GM12878 (cell line): ENCODE measurements around the gene APOA5. TPM values are rescaled to one million over a fixed set of nuclear protein-coding genes. Genes with fewer than 3 reads are reported as not detected.

Experiments used
- ATAC-seq: fragments of 200-7000 bp; cut with Tn5 transposase; 3 replicates; pipeline ENCODE4 v1.9.1; 2020; ENCODE audit warnings: mild to moderate bottlenecking, moderate library complexity
- BruUV-seq: library from RNA; stranded (reverse); fragments of 400-500 nt; replicated peaks from 2 replicates; lab custom pipeline; 2021; lab: Mats Ljungman, UMichigan
- CTCF ChIA-PET: fragments of 300-600 bp; sonication (Branson Sonifier 250); formaldehyde crosslinking; extraction: SDS; loops from one replicate; lab custom pipeline; 2021; ENCODE audit warnings: inconsistent platforms; lab: Yijun Ruan, JAX
- POLR2A ChIA-PET: fragments of 350-600 bp; formaldehyde crosslinking; extraction: SDS; loops from one replicate; lab custom pipeline; 2021; ENCODE audit warnings: inconsistent platforms; lab: Charles Lee
- RAD21 ChIA-PET: fragments of 300-600 bp; sonication (Branson Sonifier 250); formaldehyde crosslinking; loops from one replicate; lab custom pipeline; 2023; ENCODE audit warnings: antibody characterized with exemption; ENCODE audit not compliant: unreplicated experiment; lab: Charles Lee
- SMC1A ChIA-PET: fragments of 300-600 bp; sonication (Branson Sonifier 250); formaldehyde crosslinking; loops from one replicate; lab custom pipeline; 2023; ENCODE audit not compliant: unreplicated experiment, uncharacterized antibody; lab: Charles Lee
- DNase-seq: peaks from one replicate; pipeline ENCODE4 v3.0.0-alpha.2; 2011; ENCODE audit warnings: low read depth, low spot score
- FAIRE-seq: peaks from 3 replicates; lab custom pipeline; 2011; peaks lifted over from hg19 to GRCh38; lab: Jason Lieb, UNC
- H2AFZ ChIP-seq: 2 replicates; pipeline ENCODE4 v1.6.0; 2011; ENCODE audit warnings: low read depth, low read length, control low read depth; ENCODE audit not compliant: control insufficient read depth
- H3K27ac ChIP-seq: 2 replicates; pipeline ENCODE4 v1.5.1; 2011; ENCODE audit warnings: control low read depth; ENCODE audit not compliant: control insufficient read depth, insufficient read depth
- H3K27me3 ChIP-seq, 2 experiments: replicated peaks in 1 of 2; 2 replicates each; pipeline versions ENCODE4 v1.6.0 to v1.6.1; 2011; ENCODE audit warnings: low read length in 1 of 2; ENCODE audit not compliant: control insufficient read depth in 2 of 2, insufficient read depth in 2 of 2
- H3K36me3 ChIP-seq, 2 experiments: 2 replicates each; pipeline ENCODE4 v1.5.1; 2011; ENCODE audit warnings: low read length in 1 of 2; ENCODE audit not compliant: control insufficient read depth in 2 of 2, insufficient read depth in 2 of 2
- H3K4me1 ChIP-seq: 2 replicates; pipeline ENCODE4 v1.6.1; 2011; ENCODE audit warnings: mild to moderate bottlenecking, low read length, moderate library complexity, mixed read lengths; ENCODE audit not compliant: control insufficient read depth, insufficient read depth
- H3K4me2 ChIP-seq: 2 replicates; pipeline ENCODE4 v1.6.0; 2011; ENCODE audit warnings: control low read depth; ENCODE audit not compliant: control insufficient read depth, insufficient read depth
- H3K4me3 ChIP-seq: fragments of 200-600 bp; sonication (generic); 2 replicates; pipeline ENCODE4 v1.5.1; 2016
- H3K79me2 ChIP-seq: 2 replicates; pipeline ENCODE4 v1.6.0; 2011; ENCODE audit warnings: low read length; ENCODE audit not compliant: control insufficient read depth, insufficient read depth
- H3K9ac ChIP-seq: 2 replicates; pipeline ENCODE4 v1.8.0; 2011; ENCODE audit warnings: low read length, control low read depth, mixed read lengths; ENCODE audit not compliant: control insufficient read depth, insufficient read depth
- H3K9me3 ChIP-seq: replicated peaks from 3 replicates; pipeline ENCODE4 v1.5.1; 2011; ENCODE audit warnings: mild to moderate bottlenecking, low read length; ENCODE audit not compliant: control insufficient read depth, insufficient read depth
- H4K20me1 ChIP-seq: 2 replicates; pipeline ENCODE4 v1.6.0; 2011; ENCODE audit not compliant: control insufficient read depth, insufficient read depth
- FOXM1 ChIP-seq: IDR thresholded peaks from 2 replicates; pipeline ENCODE4 v1.6.1; 2012; ENCODE audit warnings: low read depth, mild to moderate bottlenecking, inconsistent platforms, low read length, moderate library complexity
- HDAC2 ChIP-seq: fragments of 200-600 bp; sonication (generic); IDR thresholded peaks from 2 replicates; pipeline ENCODE4 v1.6.1; 2017
- IKZF2 ChIP-seq, 2 experiments: fragments of 450-650 bp; IDR thresholded peaks; 2 replicates each; pipeline ENCODE4 v1.6.1; 2017; ENCODE audit warnings: mild to moderate bottlenecking in 2 of 2, moderate library complexity in 2 of 2
- MEF2A ChIP-seq: IDR thresholded peaks from 2 replicates; pipeline ENCODE4 v1.6.1; 2011; ENCODE audit warnings: low read depth, mild to moderate bottlenecking, low read length, moderate library complexity; ENCODE audit not compliant: insufficient read depth
- PKNOX1 ChIP-seq: fragments of 450-650 bp; IDR thresholded peaks from 2 replicates; pipeline ENCODE4 v1.6.1; 2016; ENCODE audit warnings: mild to moderate bottlenecking
- SUZ12 ChIP-seq: fragments of 200-600 bp; sonication (generic); IDR thresholded peaks from one replicate; pipeline ENCODE4 v1.6.1; 2018; ENCODE audit warnings: antibody characterized with exemption, mild to moderate bottlenecking; ENCODE audit not compliant: unreplicated experiment
- TCF3 ChIP-seq: IDR thresholded peaks from 2 replicates; pipeline ENCODE4 v1.6.1; 2012; ENCODE audit warnings: low read depth, mild to moderate bottlenecking, low read length, borderline replicate concordance; ENCODE audit not compliant: insufficient read depth
- WGBS: methylation state at CpG from one replicate; pipeline ENCODE4 v1.1.6; 2016; ENCODE audit warnings: low lambda C conversion rate; ENCODE audit not compliant: insufficient replicate concordance, insufficient coverage; ENCODE audit errors: missing lambda C conversion rate; 5-methylcytosine and 5-hydroxymethylcytosine counted together
- in situ Hi-C: fragments of 300-500 bp; cut with MboI; formaldehyde crosslinking; loops from 9 replicates; pipeline ENCODE4 v1.14.3; 2018; ENCODE audit warnings: mixed read lengths
- intact Hi-C: fragments of 100-400 bp; cut with micrococcal nuclease; formaldehyde crosslinking; loops from one replicate; pipeline ENCODE4 v1.14.2; 2022; ENCODE audit not compliant: unreplicated experiment
- polyA plus RNA-seq, 11 experiments: library from polyadenylated mRNA; depleted of rRNA in 4 of 11; unstranded in 6 of 11; stranded (reverse) in 5 of 11; fragments of >200 nt; fragmentation: Nextera tagmentation in 4 of 11; fragmentation: Illumina TruSeq in 1 of 11; extraction: Ambion mirVana in 4 of 11; extraction: Trizol in 1 of 11; gene quantifications; 1 replicate in 1 of 11; 2 replicates in 10 of 11; pipeline versions ENCODE4 v1.2.1 to v1.2.3, GENCODE V29; 2011 to 2016; ENCODE audit warnings: inconsistent platforms in 2 of 11, missing spikeins in 2 of 11, low read depth in 1 of 11
- total RNA-seq, 4 experiments: library from RNA; depleted of rRNA in 3 of 4; stranded (reverse); fragments of >200 nt in 3 of 4; fragmentation: Illumina TruSeq in 1 of 4; extraction: Trizol in 1 of 4; gene quantifications; 2 replicates each; pipeline versions ENCODE4 v1.2.1 to v1.2.3, GENCODE V29; 2013 to 2021
- TF ChIP-seq, protein P1 (sequence below): fragments of 450-650 bp; IDR thresholded peaks from 2 replicates; pipeline ENCODE4 v1.6.1; 2014; ENCODE audit warnings: mild to moderate bottlenecking

APOA5 gene
- total and polyA plus RNA-seq, 10 of the 15 experiments (the other 5 are each of a cell fraction or from before 2014, with no cell fraction given): 0.15 TPM; not detected in 9

DNA sequence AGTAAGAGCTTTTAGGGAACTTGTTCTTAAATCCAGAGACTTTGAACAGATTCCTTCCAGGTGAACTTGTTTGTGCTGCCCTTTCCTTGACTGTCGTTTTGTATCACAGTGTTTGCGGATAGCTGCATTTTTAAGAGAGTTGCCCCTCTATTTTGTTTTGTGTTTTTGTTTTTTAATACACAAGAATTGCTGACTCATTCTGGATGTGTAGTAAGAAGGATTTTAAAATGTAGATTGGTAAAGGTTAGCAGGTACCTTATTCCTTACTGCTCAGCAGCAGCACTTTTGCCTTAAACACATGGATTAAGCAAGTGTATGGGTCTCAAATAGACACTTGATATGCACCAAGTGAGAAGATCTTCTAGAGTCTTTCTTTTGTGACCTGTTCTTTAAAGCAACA, 8.9 kb upstream of the APOA5 start (continued):
- no peak for TF ChIP-seq MEF2A
- TF ChIP-seq PKNOX1: no peak
- TF ChIP-seq HDAC2: no peak
- no peak for TF ChIP-seq FOXM1
- no peak for TF ChIP-seq SUZ12
- TF ChIP-seq, protein P1, sequence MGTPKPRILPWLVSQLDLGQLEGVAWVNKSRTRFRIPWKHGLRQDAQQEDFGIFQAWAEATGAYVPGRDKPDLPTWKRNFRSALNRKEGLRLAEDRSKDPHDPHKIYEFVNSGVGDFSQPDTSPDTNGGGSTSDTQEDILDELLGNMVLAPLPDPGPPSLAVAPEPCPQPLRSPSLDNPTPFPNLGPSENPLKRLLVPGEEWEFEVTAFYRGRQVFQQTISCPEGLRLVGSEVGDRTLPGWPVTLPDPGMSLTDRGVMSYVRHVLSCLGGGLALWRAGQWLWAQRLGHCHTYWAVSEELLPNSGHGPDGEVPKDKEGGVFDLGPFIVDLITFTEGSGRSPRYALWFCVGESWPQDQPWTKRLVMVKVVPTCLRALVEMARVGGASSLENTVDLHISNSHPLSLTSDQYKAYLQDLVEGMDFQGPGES: no peak
- TF ChIP-seq TCF3: no peak

DNA sequence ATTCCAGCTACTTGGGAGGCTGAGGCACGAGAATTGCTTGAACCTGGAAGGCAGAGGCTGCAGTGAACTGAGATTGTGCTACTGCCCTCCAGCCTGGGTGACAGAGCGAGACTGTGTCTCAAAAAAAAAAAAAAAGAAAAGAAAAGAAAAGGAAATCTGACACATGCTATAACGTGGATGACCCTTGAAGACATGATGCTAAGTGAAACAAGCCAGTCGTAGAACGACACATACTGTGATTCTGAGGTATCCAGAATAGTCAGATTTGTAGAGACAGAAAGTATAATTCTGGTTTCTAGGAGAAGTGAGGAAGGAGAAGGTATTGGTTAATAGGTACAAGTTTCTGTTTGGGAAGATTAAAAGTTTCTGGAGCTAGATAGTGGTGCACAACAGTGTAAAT, 6.7 kb upstream of the APOA5 start:
- no peak for TF ChIP-seq IKZF2 (IDR thresholded peaks at IDR 0.05)
- TF ChIP-seq, all 136 proteins: peak for 0
- Histone ChIP-seq H3K4me1 (no peaks in the 10 kb centered on the region), H3K36me3 (no peaks in the 10 kb centered on the region), H3K79me2 (no peaks in the 10 kb centered on the region), H3K9me3 (no peaks in the 10 kb centered on the region), H3K27ac (no peak overlapping the region), H3K4me2 (no peak overlapping the region), H3K4me3 (no peak overlapping the region), H3K9ac (no peak overlapping the region), H3K27me3 (no peaks in the 10 kb centered on the region; a peak in 2 of 4 replicates), H2AFZ (no peak overlapping the region), H4K20me1 (no peaks in the 10 kb centered on the region)
- BruUV-seq: no TSS peak
- WGBS: 2% methylated on average over 4 of the region's 5 CpGs
- in situ Hi-C loops (no loop called here), intact Hi-C loops (no loop called here)
- ChIA-PET CTCF (interaction anchor here (0.5 kb wide), 1 partner anchor 64 kb away, joined by 4 read pairs; no protein-coding TSS in a partner anchor), SMC1A (no interaction called here), RAD21 (no interaction called here), POLR2A (interaction anchor here (1.5 kb wide), 1 partner anchor 10 kb away, joined by 3 read pairs; no protein-coding TSS in a partner anchor)
- ATAC-seq (no peak), DNase-seq (no peak), FAIRE-seq (no peak)
